Measurements from ENCODE around the gene CIC.
"Not testable (repeated sequence)": the region's sequence is repeated elsewhere in the genome, so short reads cannot be mapped to it uniquely, and the experiment has no call there.

Gene CIC

GRCh38 chr19:42328854-42329253 lies 59.8 kb downstream of the CIC start:
- TF ChIP-seq ZFX (IDR thresholded peaks at IDR 0.05; ENCODE audit: borderline replicate concordance) (no peak), CTCF (IDR thresholded peaks at IDR 0.05) (no peak)
- no peak overlapping the region for H3K27ac ChIP-seq

- TF ChIP-seq ZFX (IDR thresholded peaks at IDR 0.05; ENCODE audit: borderline replicate concordance) (no peak), CTCF (IDR thresholded peaks at IDR 0.05) (no peak)
- H3K27ac ChIP-seq: no peak overlapping the region
Measured at GRCh38 chr19:42330241-42330711, 61.2 kb downstream of the CIC start.

- not testable (repeated sequence) for H3K27ac ChIP-seq
Measured at GRCh38 chr19:42331333-42331732, 62.3 kb downstream of the CIC start.

GRCh38 chr19:42332059-42332458 lies 63.0 kb downstream of the CIC start:
- no peak for TF ChIP-seq ZFX (IDR thresholded peaks at IDR 0.05; ENCODE audit: borderline replicate concordance)
- no peak for TF ChIP-seq CTCF (IDR thresholded peaks at IDR 0.05)
- H3K27ac ChIP-seq: no peak overlapping the region

- TF ChIP-seq ZFX (IDR thresholded peaks at IDR 0.05; ENCODE audit: borderline replicate concordance) (no peak), CTCF (IDR thresholded peaks at IDR 0.05) (no peak)
- H3K27ac ChIP-seq: no peak overlapping the region
Measured at GRCh38 chr19:42333018-42333417, 64.0 kb downstream of the CIC start.

GRCh38 chr19:42333975-42334696 lies 65.1 kb downstream of the CIC start:
- TF ChIP-seq CTCF (IDR thresholded peaks at IDR 0.05): no peak
- TF ChIP-seq ZFX (IDR thresholded peaks at IDR 0.05; ENCODE audit: borderline replicate concordance): no peak
- no peak overlapping the region for H3K27ac ChIP-seq

GRCh38 chr19:42334697-42335373 lies 65.8 kb downstream of the CIC start:
- no peak for TF ChIP-seq ZFX (IDR thresholded peaks at IDR 0.05; ENCODE audit: borderline replicate concordance)
- TF ChIP-seq CTCF (IDR thresholded peaks at IDR 0.05): no peak
- no peak overlapping the region for H3K27ac ChIP-seq
